ENCODE measurements around the gene TCP1. TPM values are rescaled to one million over a fixed set of nuclear protein-coding genes. Genes with fewer than 3 reads are reported as not detected.

The TCP1 gene
- total and polyA plus RNA-seq, 2 of the 8 experiments (the other 6 are each of a cell fraction or from before 2014, with no cell fraction given) = 117 to 348 TPM

DNA sequence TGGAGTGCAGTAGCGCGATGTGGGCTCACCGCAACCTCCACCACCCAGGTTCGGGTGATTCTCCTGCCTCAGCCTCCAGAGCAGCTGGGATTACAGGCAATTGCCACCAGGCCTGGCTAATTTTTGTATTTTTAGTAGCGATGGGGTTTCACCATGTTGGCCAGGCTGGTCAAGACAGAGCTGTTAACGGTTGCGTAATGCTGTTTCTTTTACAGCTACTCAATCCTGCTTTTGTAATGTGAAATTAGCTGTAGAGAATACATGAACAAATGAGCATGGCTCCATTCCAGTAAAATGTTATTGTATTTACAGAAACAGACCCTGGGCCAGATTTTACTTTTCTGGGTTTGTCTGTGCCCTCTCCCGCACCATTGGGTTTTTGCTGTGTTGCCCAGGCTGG is 12.5 kb upstream of the TCP1 start (continued):
- TF ChIP-seq, protein P1, sequence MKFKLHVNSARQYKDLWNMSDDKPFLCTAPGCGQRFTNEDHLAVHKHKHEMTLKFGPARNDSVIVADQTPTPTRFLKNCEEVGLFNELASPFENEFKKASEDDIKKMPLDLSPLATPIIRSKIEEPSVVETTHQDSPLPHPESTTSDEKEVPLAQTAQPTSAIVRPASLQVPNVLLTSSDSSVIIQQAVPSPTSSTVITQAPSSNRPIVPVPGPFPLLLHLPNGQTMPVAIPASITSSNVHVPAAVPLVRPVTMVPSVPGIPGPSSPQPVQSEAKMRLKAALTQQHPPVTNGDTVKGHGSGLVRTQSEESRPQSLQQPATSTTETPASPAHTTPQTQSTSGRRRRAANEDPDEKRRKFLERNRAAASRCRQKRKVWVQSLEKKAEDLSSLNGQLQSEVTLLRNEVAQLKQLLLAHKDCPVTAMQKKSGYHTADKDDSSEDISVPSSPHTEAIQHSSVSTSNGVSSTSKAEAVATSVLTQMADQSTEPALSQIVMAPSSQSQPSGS (IDR thresholded peaks at IDR 0.05; ENCODE audit: low read length) = no peak
- TF ChIP-seq NRF1 (IDR thresholded peaks at IDR 0.05; ENCODE audit: low read depth, low read length) = no peak
